ENCODE results near the gene JAG1. TPM values are rescaled to one million over a fixed set of nuclear protein-coding genes. Genes with fewer than 3 reads are reported as not detected.
A peak's percentile ranks its signal among the peaks of the same experiment; 100 is the strongest.

JAG1 gene
- total RNA-seq, 2 donors from 2014 or later: 6.8 to 19.7 TPM

- peaks cover 10% of the 10 kb centered on the region for H3K4me1 ChIP-seq (ENCODE audit: control insufficient read depth, insufficient read depth, low read length)
- H3K27ac Mint-ChIP-seq: no peak overlapping the region
- H3K4me3 ChIP-seq (ENCODE audit: low read length): no peak overlapping the region
- peak; percentile 54 for DNase-seq
- no peaks in the 10 kb centered on the region for H3K9me3 Mint-ChIP-seq
- no peak for TF ChIP-seq CTCF (conservative IDR thresholded peaks at IDR 0.05)
- peaks cover 57% of the 10 kb centered on the region for H3K4me1 Mint-ChIP-seq
- H3K27me3 ChIP-seq (ENCODE audit: control insufficient read depth, insufficient read depth, low read length, poor library complexity, severe bottlenecking): peaks cover 62% of the 10 kb centered on the region
- H3K9ac ChIP-seq (ENCODE audit: extremely low read depth, low read length, poor library complexity, severe bottlenecking): no peak overlapping the region
- peak overlapping the region; percentile 90 for H3K27ac ChIP-seq (ENCODE audit: low read depth, low read length)
- no peaks in the 10 kb centered on the region for H3K36me3 ChIP-seq (ENCODE audit: control insufficient read depth, insufficient read depth, low read length)
- no peaks in the 10 kb centered on the region for H3K9me3 ChIP-seq (ENCODE audit: control insufficient read depth, low read length)
- H3K4me3 Mint-ChIP-seq: no peak overlapping the region
- WGBS, 2 experiments (ENCODE audit: insufficient coverage in 1 of 2, insufficient read length in 1 of 2): 93 to 95% methylated on average over 3 to 7 of the region's 7 CpGs
- peaks cover 19% of the 10 kb centered on the region for H3K36me3 Mint-ChIP-seq (ENCODE audit: low read depth)
- H3K27me3 Mint-ChIP-seq (ENCODE audit: insufficient read depth): peaks cover 66% of the 10 kb centered on the region
These were observed 7.3 kb downstream of the JAG1 start for GRCh38 chr20:10666221-10667076.

- H3K9me3 Mint-ChIP-seq: no peaks in the 10 kb centered on the region
These were observed 8.0 kb downstream of the JAG1 start for GRCh38 chr20:10665791-10666190.

GRCh38 chr20:10665027-10665561, 8.7 kb downstream of the JAG1 start:
- Histone ChIP-seq H3K27me3 (ENCODE audit: control insufficient read depth, insufficient read depth, low read length, poor library complexity, severe bottlenecking) (peaks cover 57% of the 10 kb centered on the region), H3K36me3 (ENCODE audit: control insufficient read depth, insufficient read depth, low read length) (no peaks in the 10 kb centered on the region), H3K4me1 (ENCODE audit: control insufficient read depth, insufficient read depth, low read length) (peaks cover 14% of the 10 kb centered on the region), H3K9me3 (ENCODE audit: control insufficient read depth, low read length) (no peaks in the 10 kb centered on the region), H3K9ac (ENCODE audit: extremely low read depth, low read length, poor library complexity, severe bottlenecking) (no peak overlapping the region), H3K4me3 (ENCODE audit: low read length) (peak overlapping the region; percentile 42), H3K27ac (ENCODE audit: low read depth, low read length) (peak overlapping the region; percentile 76)
- no peak for TF ChIP-seq CTCF (conservative IDR thresholded peaks at IDR 0.05)
- peak; percentile 36 for DNase-seq
- 65 to 74% methylated on average over 6 to 7 of the region's 7 CpGs for WGBS, 2 experiments (ENCODE audit: insufficient coverage in 1 of 2, insufficient read length in 1 of 2)
- H3K9me3 Mint-ChIP-seq: no peaks in the 10 kb centered on the region
- H3K27ac Mint-ChIP-seq: no peak overlapping the region
- H3K4me3 Mint-ChIP-seq: peak overlapping the region; percentile 14
- peaks cover 25% of the 10 kb centered on the region for H3K36me3 Mint-ChIP-seq (ENCODE audit: low read depth)
- peaks cover 66% of the 10 kb centered on the region for H3K27me3 Mint-ChIP-seq (ENCODE audit: insufficient read depth)
- H3K4me1 Mint-ChIP-seq: peaks cover 52% of the 10 kb centered on the region

More at GRCh38 chr20:10665791-10666190, 8.0 kb downstream of the JAG1 start:
- peaks cover 25% of the 10 kb centered on the region for H3K36me3 Mint-ChIP-seq (ENCODE audit: low read depth)
- peak; percentile 63 for DNase-seq
- H3K27ac ChIP-seq (ENCODE audit: low read depth, low read length): peak overlapping the region; percentile 55
- H3K4me1 Mint-ChIP-seq: peaks cover 52% of the 10 kb centered on the region
- H3K36me3 ChIP-seq (ENCODE audit: control insufficient read depth, insufficient read depth, low read length): no peaks in the 10 kb centered on the region
- peaks cover 11% of the 10 kb centered on the region for H3K4me1 ChIP-seq (ENCODE audit: control insufficient read depth, insufficient read depth, low read length)
- no peak overlapping the region for H3K9ac ChIP-seq (ENCODE audit: extremely low read depth, low read length, poor library complexity, severe bottlenecking)
- no peak for TF ChIP-seq CTCF (conservative IDR thresholded peaks at IDR 0.05)
- 80 to 84% methylated on average over 5 to 6 of the region's 6 CpGs for WGBS, 2 experiments (ENCODE audit: insufficient coverage in 1 of 2, insufficient read length in 1 of 2)
- H3K27ac Mint-ChIP-seq: no peak overlapping the region
- peaks cover 59% of the 10 kb centered on the region for H3K27me3 ChIP-seq (ENCODE audit: control insufficient read depth, insufficient read depth, low read length, poor library complexity, severe bottlenecking)
- peaks cover 66% of the 10 kb centered on the region for H3K27me3 Mint-ChIP-seq (ENCODE audit: insufficient read depth)
- H3K9me3 ChIP-seq (ENCODE audit: control insufficient read depth, low read length): no peaks in the 10 kb centered on the region
- H3K4me3 ChIP-seq (ENCODE audit: low read length): no peak overlapping the region
- no peak overlapping the region for H3K4me3 Mint-ChIP-seq
